Kasumi-1 (cell line): ENCODE results near the gene FOXO6.
"Not testable (repeated sequence)": the region's sequence is repeated elsewhere in the genome, so short reads cannot be mapped to it uniquely, and the experiment has no call there.

ENCODE experiments used
- DNase-seq, 2 experiments: peaks; one replicate each; lab custom pipeline; 2025; lab: John Stamatoyannopoulos, UW

Gene FOXO6

GRCh38 chr1:41329662-41330587 is 31.3 kb upstream of the FOXO6 start:
- DNase-seq = no peak

- DNase-seq = peak in 1 of 2 experiments; percentile 23
Measured at GRCh38 chr1:41330588-41331545, 30.4 kb upstream of the FOXO6 start.

GRCh38 chr1:41331546-41331917 is 29.7 kb upstream of the FOXO6 start:
- no peak for DNase-seq

GRCh38 chr1:41332161-41332560 is 29.1 kb upstream of the FOXO6 start:
- not testable (repeated sequence) for DNase-seq

- DNase-seq = peak in 1 of 2 experiments; percentile 6
Measured at GRCh38 chr1:41333146-41333784, 28.0 kb upstream of the FOXO6 start.

- DNase-seq = no peak
Measured at GRCh38 chr1:41338820-41339219, 22.4 kb upstream of the FOXO6 start.

GRCh38 chr1:41340655-41341364 is 20.4 kb upstream of the FOXO6 start:
- DNase-seq = no peak

- no peak for DNase-seq
Measured at GRCh38 chr1:41341365-41341683, 19.9 kb upstream of the FOXO6 start.

- DNase-seq = no peak
Measured at GRCh38 chr1:41341772-41342562, 19.3 kb upstream of the FOXO6 start.

- DNase-seq = no peak
Measured at GRCh38 chr1:41342774-41343355, 18.4 kb upstream of the FOXO6 start.

GRCh38 chr1:41343790-41344699 is 17.2 kb upstream of the FOXO6 start:
- DNase-seq = peak; percentile 41 to 52

GRCh38 chr1:41344708-41345159 is 16.5 kb upstream of the FOXO6 start:
- no peak for DNase-seq

GRCh38 chr1:41345434-41346075 is 15.7 kb upstream of the FOXO6 start:
- no peak for DNase-seq

GRCh38 chr1:41347276-41347675 is 14.0 kb upstream of the FOXO6 start:
- DNase-seq = no peak

GRCh38 chr1:41348394-41348793 is 12.8 kb upstream of the FOXO6 start:
- DNase-seq = no peak

- DNase-seq = no peak
Measured at GRCh38 chr1:41349361-41350054, 11.7 kb upstream of the FOXO6 start.

- DNase-seq = no peak
Measured at GRCh38 chr1:41350055-41350378, 11.2 kb upstream of the FOXO6 start.
